GM21619 (cell line): ENCODE measurements around the gene HEXIM2.

Source experiments
- ATAC-seq: cut with Tn5 transposase; IDR thresholded peaks from one replicate; pipeline ENCODE4 v1.9.1; 2021; ENCODE audit not compliant: unreplicated experiment

Gene HEXIM2

DNA sequence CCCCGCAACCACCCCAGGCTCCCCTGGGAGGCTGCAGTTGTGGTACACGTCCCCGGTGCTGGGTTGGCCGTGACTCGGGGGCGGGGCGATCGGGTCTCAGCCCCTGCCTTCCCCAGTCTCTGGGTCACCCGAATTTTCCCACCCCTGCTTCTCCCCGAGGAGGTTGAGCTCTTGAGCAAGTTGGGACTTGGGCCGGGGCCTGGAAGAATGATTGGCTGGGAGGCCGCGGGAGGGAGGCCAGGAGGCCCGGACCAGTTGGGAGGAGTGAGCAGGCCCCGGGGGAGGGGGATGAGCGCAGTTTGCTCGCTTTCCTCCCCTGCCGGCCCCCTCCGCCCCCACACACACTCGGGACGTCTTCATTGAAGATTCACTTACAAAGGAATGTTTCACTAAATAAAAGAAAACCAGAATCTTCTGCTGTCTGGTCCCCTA, 17.9 kb upstream of the HEXIM2 start:
- ATAC-seq, result no peak

GRCh38 chr17:45144199-45145034, 17.3 kb upstream of the HEXIM2 start:
- no peak for ATAC-seq

DNA sequence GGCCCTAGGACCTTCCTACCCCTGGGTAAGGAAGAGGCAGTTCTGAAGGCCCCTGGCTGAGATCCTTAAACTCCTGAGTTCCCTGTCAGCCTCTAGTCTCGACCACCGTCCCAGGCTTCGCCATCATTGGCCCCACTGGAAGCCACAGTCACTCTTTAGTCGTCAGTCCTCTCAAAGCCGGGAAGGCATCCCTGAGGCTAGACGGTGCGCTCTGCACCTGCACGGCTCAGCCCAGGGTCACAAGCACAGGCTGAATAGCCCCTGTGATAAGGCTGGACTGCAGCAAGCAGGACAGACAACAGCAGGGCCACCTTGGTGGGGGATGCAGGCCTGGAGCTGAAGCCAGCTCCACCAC, 16.7 kb upstream of the HEXIM2 start:
- ATAC-seq, result no peak

DNA sequence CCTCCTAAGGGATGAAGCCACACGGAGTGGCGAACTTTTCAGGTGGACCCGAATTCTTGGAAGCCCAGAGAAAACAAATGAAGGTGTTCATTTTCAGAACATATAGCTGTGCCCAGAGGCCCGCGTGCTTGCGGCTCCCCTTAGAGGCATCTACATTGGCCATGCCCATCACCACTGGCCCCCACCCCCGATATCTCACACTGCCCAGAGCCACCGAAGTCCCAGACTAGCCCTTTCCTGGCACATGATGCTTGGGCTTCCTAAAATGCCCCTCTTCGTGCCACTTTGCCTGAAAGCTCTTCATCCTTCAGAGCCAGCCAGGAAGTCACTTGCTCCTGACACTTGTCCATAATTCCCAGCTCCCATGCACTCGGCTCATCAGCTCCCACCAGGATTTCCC, 15.5 kb upstream of the HEXIM2 start:
- no peak for ATAC-seq

GRCh38 chr17:45146592-45146889, 15.1 kb upstream of the HEXIM2 start:
- ATAC-seq, result no peak

DNA sequence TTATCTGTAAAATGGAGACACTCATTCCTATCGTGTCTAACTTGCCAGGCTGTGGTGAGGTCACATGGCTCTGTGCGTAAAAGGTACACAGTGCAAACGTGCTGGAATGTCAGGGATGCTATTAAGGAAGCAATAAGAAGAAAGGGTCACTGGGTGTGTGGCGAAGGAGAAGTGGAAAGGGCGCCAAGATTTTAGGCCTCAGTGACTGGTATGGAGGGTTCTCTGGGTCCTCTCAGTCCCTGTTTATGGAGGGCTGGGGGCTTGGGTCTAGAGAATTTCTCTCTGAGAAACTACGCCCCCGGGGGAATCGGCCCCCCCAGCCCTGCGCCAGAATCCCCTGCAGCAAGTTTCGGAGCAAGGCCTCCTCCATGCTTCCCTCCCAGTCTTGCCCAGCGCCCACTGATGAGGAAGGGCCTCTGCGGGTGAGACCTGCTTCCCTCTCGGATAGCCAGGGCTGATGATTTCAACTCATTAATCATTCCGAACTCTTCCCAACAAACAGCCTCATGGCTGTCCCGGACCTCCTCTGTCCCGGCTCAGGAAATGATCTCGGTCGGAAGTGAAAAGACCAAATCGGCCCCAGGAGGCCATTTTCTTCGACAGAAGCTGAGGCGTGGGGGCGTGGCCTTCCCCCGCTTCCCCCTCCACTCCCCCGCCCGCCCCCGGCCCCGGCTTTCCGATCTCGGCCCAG, 14.6 kb upstream of the HEXIM2 start:
- ATAC-seq, result no peak

DNA sequence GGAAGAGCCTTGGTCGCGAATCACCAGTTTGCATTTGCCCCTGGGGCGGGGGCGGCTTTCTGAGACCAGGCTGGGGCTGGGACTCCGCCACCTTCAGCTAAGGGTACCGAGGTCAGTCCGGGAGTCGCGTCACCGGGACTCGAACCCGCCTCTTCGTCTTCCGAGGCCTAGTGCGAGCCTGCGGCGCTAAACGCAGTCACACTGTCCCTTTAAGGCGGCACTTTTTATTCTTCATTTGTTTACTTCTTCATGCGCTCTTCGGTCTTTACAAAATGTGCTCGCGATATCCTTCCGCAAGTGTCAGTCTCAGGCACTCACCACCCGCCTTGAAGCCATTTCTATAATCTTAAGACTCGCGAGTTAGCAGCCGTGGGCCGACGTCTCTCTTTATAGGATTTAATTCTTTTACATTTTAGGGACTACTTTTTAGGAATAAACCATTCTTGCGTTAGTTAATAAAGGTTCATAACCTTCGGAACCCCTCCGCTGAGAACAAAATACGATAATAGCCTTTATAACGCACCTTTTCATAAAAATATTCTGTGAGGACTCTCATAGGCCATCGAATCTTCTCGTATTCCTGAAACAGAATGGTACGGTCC, 14.0 kb upstream of the HEXIM2 start:
- no peak for ATAC-seq

- ATAC-seq, result peak; percentile 45
Observed at GRCh38 chr17:45148183-45149036, 13.3 kb upstream of the HEXIM2 start, which contains the start of gene HEXIM1. Gene HEXIM1 (plus strand): TSS chr17:45148475. CDS start chr17:45149191, 716 bp downstream.

DNA sequence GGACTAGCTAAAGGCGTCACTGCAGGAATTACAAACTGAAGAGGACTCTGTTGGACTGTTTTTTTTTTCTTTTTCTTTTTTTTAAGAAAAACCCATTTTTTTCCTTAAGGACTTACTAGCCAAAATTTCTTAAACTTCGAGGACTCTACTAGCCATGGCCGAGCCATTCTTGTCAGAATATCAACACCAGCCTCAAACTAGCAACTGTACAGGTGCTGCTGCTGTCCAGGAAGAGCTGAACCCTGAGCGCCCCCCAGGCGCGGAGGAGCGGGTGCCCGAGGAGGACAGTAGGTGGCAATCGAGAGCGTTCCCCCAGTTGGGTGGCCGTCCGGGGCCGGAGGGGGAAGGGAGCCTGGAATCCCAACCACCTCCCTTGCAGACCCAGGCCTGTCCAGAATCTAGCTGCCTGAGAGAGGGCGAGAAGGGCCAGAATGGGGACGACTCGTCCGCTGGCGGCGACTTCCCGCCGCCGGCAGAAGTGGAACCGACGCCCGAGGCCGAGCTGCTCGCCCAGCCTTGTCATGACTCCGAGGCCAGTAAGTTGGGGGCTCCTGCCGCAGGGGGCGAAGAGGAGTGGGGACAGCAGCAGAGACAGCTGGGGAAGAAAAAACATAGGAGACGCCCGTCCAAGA, 12.5 kb upstream of the HEXIM2 start:
- ATAC-seq, result no peak

DNA sequence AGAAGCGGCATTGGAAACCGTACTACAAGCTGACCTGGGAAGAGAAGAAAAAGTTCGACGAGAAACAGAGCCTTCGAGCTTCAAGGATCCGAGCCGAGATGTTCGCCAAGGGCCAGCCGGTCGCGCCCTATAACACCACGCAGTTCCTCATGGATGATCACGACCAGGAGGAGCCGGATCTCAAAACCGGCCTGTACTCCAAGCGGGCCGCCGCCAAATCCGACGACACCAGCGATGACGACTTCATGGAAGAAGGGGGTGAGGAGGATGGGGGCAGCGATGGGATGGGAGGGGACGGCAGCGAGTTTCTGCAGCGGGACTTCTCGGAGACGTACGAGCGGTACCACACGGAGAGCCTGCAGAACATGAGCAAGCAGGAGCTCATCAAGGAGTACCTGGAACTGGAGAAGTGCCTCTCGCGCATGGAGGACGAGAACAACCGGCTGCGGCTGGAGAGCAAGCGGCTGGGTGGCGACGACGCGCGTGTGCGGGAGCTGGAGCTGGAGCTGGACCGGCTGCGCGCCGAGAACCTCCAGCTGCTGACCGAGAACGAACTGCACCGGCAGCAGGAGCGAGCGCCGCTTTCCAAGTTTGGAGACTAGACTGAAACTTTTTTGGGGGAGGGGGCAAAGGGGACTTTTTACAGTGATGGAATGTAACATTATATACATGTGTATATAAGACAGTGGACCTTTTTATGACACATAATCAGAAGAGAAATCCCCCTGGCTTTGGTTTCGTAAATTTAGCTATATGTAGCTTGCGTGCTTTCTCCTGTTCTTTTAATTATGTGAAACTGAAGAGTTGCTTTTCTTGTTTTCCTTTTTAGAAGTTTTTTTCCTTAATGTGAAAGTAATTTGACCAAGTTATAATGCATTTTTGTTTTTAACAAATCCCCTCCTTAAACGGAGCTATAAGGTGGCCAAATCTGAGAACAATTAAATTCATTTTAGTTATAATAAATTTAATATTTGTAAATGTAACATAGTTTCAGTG, 11.7 kb upstream of the HEXIM2 start:
- no peak for ATAC-seq

DNA sequence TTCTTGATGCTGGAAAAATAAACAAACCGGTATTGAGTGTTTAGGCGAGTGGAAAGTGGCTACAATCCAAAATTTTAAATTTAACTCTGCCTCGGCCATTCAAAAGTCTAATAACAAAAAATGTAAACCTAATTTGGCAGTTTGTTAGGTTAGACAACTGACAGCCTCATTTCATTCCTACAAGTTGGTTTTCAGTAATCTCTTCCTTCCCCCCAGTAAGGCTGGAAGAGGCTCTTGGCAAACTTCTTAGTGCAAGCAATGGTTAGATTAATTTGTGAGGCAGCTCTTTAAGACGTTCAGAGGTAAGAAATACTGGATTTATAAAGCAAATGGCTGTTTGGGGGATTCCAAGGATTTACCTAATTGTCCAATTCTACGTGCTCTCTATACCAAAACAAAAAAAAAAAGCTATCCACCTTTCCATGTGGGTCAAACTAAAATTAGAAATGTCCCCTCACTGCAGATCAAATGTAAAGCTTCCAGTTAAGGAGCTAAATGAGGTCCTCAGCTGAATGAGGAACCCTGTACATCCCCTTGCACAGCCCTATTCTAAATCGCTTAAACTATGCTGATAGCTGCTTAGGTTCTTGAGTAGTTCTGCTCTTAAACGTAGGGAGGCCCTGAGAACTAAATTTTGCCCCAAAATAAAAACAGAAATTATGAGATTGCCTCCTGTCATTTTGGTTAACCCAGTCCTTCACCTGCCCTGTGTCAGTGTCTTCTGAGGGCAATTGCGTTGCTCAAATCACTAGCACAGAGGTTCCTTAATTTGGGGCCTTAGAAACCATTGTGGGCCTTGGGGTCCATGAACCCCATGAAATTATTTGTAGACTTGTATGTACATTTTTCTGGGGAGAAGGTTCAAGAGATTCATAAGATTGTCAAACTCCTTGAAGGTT, 10.5 kb upstream of the HEXIM2 start:
- ATAC-seq, result no peak

DNA sequence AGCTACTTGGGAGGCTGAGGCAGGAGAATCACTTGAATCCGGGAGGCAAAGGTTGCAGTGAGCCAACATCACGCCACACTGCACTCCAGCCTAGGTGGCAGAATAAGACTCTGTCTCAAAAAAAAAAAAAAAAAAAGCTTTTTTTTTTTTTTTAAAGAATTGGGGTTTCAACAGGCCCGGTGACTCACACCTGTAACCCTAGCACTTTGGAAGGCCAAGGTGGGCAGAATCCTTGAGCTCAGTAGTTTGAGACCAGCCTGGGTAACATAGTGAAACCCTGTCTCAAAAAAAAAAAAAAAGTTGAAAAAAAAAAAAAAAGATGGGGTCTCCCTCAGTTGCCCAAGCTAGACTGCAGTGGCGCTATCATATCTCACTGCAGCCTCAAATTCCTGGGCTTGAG, 6.6 kb upstream of the HEXIM2 start:
- ATAC-seq, result no peak

- ATAC-seq, result no peak
Observed at GRCh38 chr17:45155483-45155882, 6.2 kb upstream of the HEXIM2 start.

- no peak for ATAC-seq
Observed at GRCh38 chr17:45156242-45156641, 5.4 kb upstream of the HEXIM2 start.

DNA sequence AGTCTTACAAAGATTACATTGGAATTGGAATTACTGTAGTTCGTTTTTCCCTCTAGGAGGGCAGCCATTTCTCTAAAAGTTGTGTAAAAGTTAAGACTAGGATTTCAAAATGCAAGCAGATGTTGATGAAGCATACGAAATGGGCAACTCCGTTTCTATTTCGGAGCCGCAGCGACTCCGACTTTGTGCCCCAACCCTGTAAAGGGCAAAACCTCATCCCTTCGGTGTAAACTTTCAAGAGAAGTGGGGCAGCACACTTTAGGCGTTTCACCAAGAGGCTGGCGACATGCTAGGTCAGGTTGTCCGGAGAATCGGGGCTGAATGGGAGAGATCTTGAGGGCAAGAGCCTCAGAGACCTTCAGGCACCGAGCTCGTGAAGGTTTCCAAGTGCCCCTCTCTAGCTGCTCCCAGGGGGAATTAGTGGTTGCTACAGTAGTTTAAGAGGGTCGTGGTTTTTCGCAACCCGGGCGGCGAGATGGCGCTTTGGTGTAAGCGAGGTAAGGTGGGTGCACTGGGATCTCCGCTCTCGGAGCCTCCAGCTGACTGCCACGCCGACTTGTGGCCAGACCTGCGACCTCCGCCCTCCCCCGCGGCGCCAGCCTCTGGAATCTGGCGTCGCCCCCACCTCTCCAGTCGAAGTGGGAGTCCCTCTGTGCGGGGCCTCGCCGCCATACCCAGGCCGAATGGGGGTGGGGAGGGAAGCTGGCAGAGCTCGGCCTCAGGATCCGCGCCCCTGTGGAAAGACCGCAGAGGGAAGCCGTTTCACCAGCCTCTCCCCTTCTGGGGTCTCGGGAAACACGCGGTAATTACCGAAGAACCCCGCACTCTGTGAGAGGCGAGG, 1.0 kb upstream of the HEXIM2 start:
- peak; percentile 21 for ATAC-seq

DNA sequence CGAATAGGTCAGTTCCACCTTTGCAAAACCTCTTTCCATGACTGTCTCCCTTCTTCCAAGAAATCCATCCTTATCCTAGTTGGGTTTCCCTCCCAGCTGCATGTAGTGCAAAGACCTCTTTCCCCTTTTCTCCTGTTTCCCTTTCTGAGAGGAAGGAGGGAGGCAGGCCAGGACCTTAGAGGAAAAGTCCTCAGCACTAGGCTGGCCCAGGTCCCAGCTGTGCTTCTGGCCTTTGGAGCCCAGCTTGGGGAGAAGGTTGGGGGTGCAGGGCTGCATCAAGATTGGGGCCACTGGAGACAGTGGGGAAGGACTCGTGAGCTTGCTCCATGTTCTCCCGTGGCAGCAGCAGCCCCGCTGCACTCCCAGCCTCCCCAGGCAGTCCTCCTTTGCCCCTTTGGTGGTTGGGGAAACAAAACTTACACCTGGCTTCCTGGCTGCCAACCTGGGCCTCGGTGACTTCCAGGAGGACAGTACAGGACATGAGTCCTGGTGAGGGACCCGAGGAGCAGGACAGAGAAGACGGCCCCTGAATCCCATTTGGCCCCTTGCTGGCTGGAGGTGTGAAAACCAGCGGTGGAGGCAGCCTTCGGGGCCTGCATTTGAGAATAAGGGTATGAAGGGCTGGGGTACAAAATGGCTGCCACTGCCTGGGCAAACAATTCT, 481 bp downstream of the HEXIM2 start:
- no peak for ATAC-seq

DNA sequence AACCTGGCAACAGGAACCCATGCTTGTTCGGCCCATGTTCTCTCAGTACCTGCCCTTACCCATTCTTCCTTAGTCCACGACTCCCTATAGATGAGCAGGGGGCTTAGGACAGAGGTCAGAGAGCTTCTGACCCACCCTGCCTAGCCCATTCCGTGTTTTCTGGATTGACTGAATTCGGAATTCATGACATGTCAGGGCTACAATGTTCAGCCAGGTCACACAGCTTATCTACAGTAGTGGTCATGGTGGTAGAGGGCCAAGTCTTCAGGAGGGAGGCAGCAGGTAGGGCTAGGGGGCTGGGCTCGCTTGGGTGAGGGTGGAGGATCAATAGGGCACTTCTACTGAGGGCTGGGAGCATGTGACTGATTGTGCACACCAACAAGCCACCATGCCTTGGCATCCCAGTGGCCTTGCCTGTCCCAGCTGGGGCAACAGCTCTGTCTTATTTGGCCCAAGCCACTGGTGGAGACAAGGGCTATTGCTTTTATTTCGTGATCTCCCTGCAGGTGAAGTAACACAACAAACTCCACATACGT, 3.1 kb downstream of the HEXIM2 start:
- ATAC-seq, result no peak
